Activated T-cell treated with anti-CD3 and anti-CD28 coated beads for 1 hour (primary cell): ENCODE data around the gene BRD1.
"Not testable (repeated sequence)": the region's sequence is repeated elsewhere in the genome, so short reads cannot be mapped to it uniquely, and the experiment has no call there.

Experiments
- DNase-seq: peaks from one replicate; pipeline ENCODE4 v3.0.0-alpha.2; 2020; ENCODE audit warnings: low read depth

The BRD1 gene

GRCh38 chr22:49852898-49853894, 25.5 kb upstream of the BRD1 start, which contains the start of gene ZBED4:
Gene ZBED4 (plus strand): TSS chr22:49853844. CDS start chr22:49883663, 29,819 bp downstream.
- DNase-seq: peak; percentile 99

- DNase-seq: not testable (repeated sequence)
Measured at GRCh38 chr22:49852568-49852897, 24.9 kb upstream of the BRD1 start.

- no peak for DNase-seq
Measured at GRCh38 chr22:49850959-49851802, 23.5 kb upstream of the BRD1 start.

DNA sequence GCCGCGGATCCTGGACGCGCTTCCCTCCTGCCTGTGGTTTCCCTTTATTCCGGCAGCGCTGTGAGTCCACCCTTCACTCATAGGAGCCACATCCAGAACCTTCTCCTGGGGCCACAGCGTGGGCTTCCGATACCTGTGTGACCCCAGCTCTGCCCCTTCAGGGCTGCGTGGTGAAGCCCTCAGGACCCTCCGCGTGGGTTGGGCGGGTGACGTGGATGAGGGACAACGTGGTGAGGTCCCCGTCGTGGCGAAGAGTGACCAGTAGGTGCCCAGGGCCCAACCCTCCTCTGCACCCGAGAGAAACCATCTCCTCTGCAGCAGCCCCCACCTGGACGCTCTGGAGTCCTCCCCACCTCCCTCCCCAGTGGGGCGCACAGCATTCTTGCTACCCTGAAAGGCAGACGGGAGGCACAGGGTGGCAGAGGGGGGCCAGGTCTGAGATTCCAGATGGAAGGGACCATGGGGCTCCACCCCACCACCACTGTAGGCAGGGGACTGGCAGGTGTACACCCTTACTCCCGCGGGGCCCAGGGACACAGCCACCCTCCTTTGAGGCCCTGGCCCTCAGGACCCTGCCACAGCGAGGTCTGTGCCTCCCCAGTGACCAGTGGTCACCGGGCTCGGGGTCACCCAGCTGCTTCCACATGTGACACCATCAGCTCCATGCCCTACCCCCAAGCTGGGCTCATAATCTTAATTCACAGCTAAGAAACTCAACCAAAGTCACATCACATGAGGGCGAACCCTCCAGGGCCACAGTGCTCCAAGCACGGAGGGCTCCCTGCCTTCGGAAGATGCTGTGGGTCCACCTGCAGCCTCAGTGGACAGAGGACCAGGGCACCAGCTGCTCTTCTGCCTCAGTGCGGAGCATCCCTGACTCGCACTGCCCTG, 22.6 kb upstream of the BRD1 start:
- no peak for DNase-seq

DNA sequence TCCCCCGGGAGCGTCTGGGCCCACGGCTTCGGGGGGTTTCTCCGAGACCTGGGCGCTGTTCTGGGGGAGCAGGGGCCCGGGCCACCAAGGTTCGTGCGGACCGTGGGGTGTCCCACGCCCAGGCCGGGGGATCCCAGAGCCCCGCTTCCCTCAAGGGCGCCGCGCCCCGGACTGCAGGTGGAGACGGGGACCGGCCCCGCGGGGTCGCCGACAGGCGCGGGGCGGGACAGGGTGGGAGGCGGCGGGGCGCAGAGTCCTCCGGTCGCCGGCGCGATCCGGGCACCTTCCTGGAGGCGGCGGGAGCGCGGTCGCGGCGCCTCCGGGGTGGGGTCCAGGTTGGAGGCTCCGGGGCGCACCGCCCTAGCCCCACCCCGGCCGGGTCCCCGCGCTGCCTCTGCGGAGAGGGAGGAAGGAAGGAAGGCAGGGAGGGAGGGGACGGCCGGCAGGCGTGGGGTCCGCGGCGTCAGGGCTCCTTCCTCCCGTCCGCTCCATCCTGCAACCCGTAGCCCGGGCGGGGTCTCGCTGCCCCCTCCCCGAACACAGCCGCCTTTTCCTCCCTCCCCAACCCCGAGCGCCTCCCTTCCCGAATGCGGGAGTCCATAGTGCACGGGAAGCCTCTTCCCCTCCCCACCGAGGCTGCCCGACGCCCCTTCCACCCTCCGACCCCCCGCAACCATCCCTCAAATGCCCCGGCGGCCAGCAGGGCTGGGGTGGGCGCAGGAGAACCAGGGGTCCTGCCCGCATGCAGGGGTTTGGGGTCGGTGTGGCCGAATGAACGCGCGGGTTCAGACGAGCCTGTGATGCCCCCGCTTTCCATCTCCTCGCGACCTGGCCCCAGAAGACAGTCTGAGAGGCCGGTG, 21.7 kb upstream of the BRD1 start:
- no peak for DNase-seq

DNA sequence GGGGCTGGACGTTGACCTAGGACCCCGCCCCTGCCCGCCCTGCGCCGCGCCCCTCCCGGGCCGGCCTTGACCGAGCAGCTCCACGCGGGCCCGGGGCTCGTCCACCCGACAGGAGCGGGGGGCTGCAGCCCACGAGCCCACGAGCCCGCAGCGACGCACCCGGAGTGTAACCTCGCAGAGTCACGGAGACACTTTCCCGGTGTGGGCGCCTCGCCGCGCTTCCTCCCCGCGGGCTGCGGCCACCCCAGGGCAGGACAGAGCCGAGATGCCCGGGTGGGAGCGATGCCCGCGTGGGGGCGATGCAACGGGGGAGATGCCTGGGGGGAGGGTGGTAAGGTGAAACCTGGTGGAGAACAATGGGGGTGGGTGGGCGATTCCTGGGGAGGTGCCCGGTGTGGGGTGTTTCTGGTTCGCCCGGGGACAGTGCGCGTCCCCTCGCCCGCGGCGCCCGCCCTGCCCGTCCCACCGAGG, 21.1 kb upstream of the BRD1 start:
- no peak for DNase-seq

- no peak for DNase-seq
Measured at GRCh38 chr22:49847751-49848689, 20.3 kb upstream of the BRD1 start.

DNA sequence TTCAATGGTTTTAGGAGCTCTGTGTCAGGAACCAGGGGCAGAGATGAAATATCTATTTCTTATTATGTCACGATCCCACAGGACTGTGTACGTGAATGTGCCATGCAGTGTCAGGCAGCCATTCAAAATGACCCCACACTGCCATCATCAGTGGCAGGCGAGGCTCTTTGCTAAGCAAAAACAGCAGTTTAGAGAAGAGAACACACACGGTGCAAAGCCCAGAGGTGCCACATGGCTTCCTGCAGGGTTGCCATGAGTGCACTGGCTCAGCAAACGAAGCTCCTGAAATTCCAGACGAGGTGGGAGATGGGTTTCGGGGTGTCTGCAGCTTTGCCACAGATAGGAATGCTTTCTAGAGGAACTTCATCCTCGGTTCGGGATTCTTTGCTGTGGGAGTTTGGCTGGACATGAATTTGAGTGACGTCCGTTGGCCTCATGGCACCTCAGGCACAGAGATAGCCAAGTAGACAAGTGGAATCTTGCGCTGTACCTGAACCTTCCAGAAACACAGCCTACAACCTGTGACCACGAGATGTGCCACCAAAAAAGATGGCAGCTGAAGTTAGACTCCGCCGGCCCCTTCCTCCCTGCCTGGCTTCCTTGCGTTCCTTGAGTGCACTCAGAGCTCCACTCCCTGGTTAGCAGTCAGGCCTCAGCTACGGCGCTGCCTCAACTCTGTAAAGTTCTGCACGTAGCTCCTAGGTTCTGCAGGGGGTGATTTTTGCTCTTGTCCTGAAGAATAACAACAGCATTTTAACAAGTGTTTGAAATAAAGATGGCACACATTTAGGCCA, 18.2 kb upstream of the BRD1 start:
- no peak for DNase-seq

DNA sequence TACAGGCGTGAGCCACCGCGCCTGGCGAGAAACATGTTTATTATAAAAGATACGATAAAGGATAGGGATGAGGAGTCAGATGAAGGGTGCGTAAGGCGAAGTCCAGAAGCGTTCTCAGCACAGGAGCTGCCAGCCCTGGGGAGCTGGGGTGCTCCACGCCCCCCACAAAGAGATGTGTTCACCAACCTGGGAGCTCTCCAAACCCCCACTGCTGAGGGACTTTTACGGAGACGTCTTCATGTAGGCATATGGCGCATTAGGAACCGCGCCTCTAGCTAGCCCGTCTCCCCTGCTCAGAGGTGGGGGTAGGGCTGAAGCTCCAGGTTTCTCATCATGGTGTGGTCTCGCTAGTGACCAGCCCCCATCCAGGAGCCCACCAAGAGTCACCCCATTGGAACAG, 17.6 kb upstream of the BRD1 start:
- DNase-seq: no peak

- peak; percentile 72 for DNase-seq
Measured at GRCh38 chr22:49838771-49839717, 11.4 kb upstream of the BRD1 start.

GRCh38 chr22:49833340-49834007, 5.8 kb upstream of the BRD1 start:
- DNase-seq: no peak

- no peak for DNase-seq
Measured at GRCh38 chr22:49829044-49829853, 1.6 kb upstream of the BRD1 start.

- DNase-seq: no peak
Measured at GRCh38 chr22:49828599-49828965, 909 bp upstream of the BRD1 start.

DNA sequence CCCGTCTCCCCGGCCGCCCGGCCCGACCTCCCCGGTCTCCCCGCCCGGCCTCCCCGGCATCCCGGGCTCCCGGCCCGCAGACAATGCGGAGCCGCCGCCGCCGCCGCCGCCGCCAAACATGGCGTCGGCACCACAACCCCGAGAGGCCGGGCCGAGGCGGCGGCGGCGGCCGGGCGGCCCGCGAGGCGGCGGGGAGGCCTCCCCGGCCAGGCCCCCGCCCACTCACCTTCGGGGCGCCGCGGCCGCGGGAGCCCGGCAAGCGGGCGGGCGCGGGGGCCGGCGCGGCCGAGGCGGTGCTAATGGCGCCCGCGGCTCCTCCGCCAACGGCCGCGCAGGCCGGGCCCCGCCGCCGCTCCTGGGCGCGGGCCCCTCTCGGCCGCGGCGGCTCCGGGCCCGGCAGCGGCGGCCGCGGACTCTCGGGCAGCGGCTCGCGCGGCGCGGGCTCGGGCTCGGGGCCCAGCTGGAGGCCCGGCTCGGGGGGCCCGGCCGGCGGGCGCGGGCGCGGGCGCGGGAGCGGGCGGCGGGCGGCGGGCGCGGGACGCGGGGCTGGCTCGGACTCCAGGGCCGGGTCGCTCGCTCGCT, 311 bp downstream of the BRD1 start:
- no peak for DNase-seq

DNA sequence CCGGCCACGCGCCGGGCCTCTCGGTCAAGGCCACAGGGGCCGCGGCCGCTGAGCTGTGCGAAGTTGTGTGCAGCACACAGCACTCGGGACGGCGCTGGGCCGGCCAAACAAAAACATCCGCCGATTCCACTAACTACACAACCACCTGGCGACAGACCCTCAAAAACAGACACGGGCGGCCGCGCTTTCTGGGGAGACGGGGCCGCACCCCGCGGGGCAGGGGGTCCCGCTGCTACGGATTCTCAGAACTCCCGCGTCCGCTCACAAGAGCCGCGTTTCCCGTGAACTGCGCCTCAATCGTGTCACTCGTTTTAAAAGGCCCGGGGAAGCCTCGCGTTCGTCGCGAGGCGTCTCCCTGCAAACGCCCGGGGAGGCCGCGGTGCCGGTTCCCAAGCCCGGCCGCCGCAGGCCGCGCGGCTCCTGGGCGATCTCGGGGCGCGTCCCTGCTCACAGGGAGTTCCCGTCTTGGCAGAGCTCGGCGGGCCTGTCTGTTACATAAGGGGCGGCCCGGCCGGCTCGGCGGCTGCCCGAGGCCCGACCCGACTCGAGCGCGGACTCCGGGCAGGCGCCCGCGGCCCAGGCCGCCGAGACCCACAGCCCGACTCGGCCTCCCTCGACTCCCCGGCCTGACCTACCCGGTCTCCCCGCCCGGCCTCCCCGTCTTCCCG, 936 bp downstream of the BRD1 start:
- peak; percentile 22 for DNase-seq
